Coronary artery (tissue), 2 donors: Measurements from ENCODE around the gene EP300.
"Not testable (repeated sequence)": the region's sequence is repeated elsewhere in the genome, so short reads cannot be mapped to it uniquely, and the experiment has no call there.

Experiments used
- DNase-seq: peaks from one replicate; pipeline ENCODE4 v3.0.0-alpha.2; 2017; ENCODE audit warnings: low spot score
- H3K27ac ChIP-seq, 2 donors: fragments of 200-600 bp; sonication (generic); one replicate each; pipeline ENCODE4 v1.5.1; 2016 to 2019
- H3K4me3 ChIP-seq: fragments of 200-600 bp; sonication (generic); 2 replicates; pipeline ENCODE4 v1.5.1; 2016; ENCODE audit warnings: mild to moderate bottlenecking, moderate library complexity
- CTCF ChIP-seq: fragments of 200-600 bp; sonication (generic); IDR thresholded peaks from one replicate; pipeline ENCODE4 v1.5.1; 2019; ENCODE audit warnings: antibody characterized with exemption

EP300 gene

GRCh38 chr22:41157083-41157482 is 64.7 kb downstream of the EP300 start:
- TF ChIP-seq CTCF = no peak
- DNase-seq = no peak
- Histone ChIP-seq H3K27ac (no peak overlapping the region), H3K4me3 (no peak overlapping the region)

- TF ChIP-seq CTCF = no peak
- Histone ChIP-seq H3K27ac (no peak overlapping the region), H3K4me3 (no peak overlapping the region)
- DNase-seq = no peak
Measured at GRCh38 chr22:41169157-41169556, 76.8 kb downstream of the EP300 start.

GRCh38 chr22:41171996-41172395 is 79.6 kb downstream of the EP300 start:
- Histone ChIP-seq H3K27ac (no peak overlapping the region), H3K4me3 (no peak overlapping the region)
- TF ChIP-seq CTCF = no peak
- no peak for DNase-seq

GRCh38 chr22:41175546-41175945 is 83.2 kb downstream of the EP300 start:
- no peak for DNase-seq
- no peak overlapping the region for H3K4me3 ChIP-seq
- no peak for TF ChIP-seq CTCF
- no peak overlapping the region for H3K27ac ChIP-seq

- TF ChIP-seq CTCF = no peak
- no peak for DNase-seq
- no peak overlapping the region for H3K27ac ChIP-seq
- H3K4me3 ChIP-seq = no peak overlapping the region
Measured at GRCh38 chr22:41177040-41177621, 84.7 kb downstream of the EP300 start.

GRCh38 chr22:41177622-41178424 is 85.4 kb downstream of the EP300 start:
- no peak overlapping the region for H3K4me3 ChIP-seq
- no peak overlapping the region for H3K27ac ChIP-seq
- no peak for DNase-seq
- TF ChIP-seq CTCF = no peak

GRCh38 chr22:41178425-41178975 is 86.1 kb downstream of the EP300 start:
- Histone ChIP-seq H3K27ac (no peak overlapping the region), H3K4me3 (no peak overlapping the region)
- DNase-seq = no peak
- TF ChIP-seq CTCF = no peak

GRCh38 chr22:41180362-41180761 is 88.0 kb downstream of the EP300 start:
- not testable (repeated sequence) for H3K4me3 ChIP-seq, H3K27ac ChIP-seq, DNase-seq
